ENCODE results near the gene ADCK1.
"Not testable (repeated sequence)": the region's sequence is repeated elsewhere in the genome, so short reads cannot be mapped to it uniquely, and the experiment has no call there.

Gene ADCK1

GRCh38 chr14:77799863-77800730 is at the start of gene ADCK1:
TSS of gene ADCK1 (plus strand) at chr14:77800109. CDS start at chr14:77818979, 18,870 bp downstream.
- DNase-seq (ENCODE audit: low read depth in 3 of 3): peak; percentile 76 to 85 (median 79)

GRCh38 chr14:77752266-77752665 is 47.6 kb upstream of the ADCK1 start:
- no peak for DNase-seq (ENCODE audit: low read depth in 3 of 3)

GRCh38 chr14:77752799-77753516 is 47.0 kb upstream of the ADCK1 start:
- DNase-seq (ENCODE audit: low read depth in 3 of 3): no peak

GRCh38 chr14:77760381-77761204 is 39.3 kb upstream of the ADCK1 start, which contains the start of gene SNW1:
TSS of gene SNW1 (minus strand) at chr14:77761156. CDS start at chr14:77761127, 29 bp downstream.
- DNase-seq (ENCODE audit: low read depth in 3 of 3): peak; percentile 81 to 89 (median 81)

- DNase-seq (ENCODE audit: low read depth in 3 of 3): no peak
These were observed 38.5 kb upstream of the ADCK1 start for GRCh38 chr14:77761205-77761931.

- DNase-seq (ENCODE audit: low read depth in 3 of 3): no peak
These were observed 36.6 kb upstream of the ADCK1 start for GRCh38 chr14:77763316-77763715.

GRCh38 chr14:77763978-77764377 is 35.9 kb upstream of the ADCK1 start:
- no peak for DNase-seq (ENCODE audit: low read depth in 3 of 3)

- not testable (repeated sequence) for DNase-seq (ENCODE audit: low read depth in 3 of 3)
These were observed 31.4 kb upstream of the ADCK1 start for GRCh38 chr14:77768442-77769069.

GRCh38 chr14:77773966-77774365 is 25.9 kb upstream of the ADCK1 start:
- not testable (repeated sequence) for DNase-seq (ENCODE audit: low read depth in 3 of 3)

GRCh38 chr14:77782202-77782601 is 17.7 kb upstream of the ADCK1 start:
- no peak for DNase-seq (ENCODE audit: low read depth in 3 of 3)

GRCh38 chr14:77786148-77786547 is 13.8 kb upstream of the ADCK1 start:
- DNase-seq (ENCODE audit: low read depth in 3 of 3): no peak

- DNase-seq (ENCODE audit: low read depth in 3 of 3): no peak
These were observed 9.2 kb upstream of the ADCK1 start for GRCh38 chr14:77790566-77791224.

GRCh38 chr14:77791225-77791600 is 8.7 kb upstream of the ADCK1 start:
- no peak for DNase-seq (ENCODE audit: low read depth in 3 of 3)

- DNase-seq (ENCODE audit: low read depth in 3 of 3): not testable (repeated sequence)
These were observed 6.7 kb upstream of the ADCK1 start for GRCh38 chr14:77793255-77793654.

GRCh38 chr14:77794357-77794756 is 5.6 kb upstream of the ADCK1 start:
- no peak for DNase-seq (ENCODE audit: low read depth in 3 of 3)

- not testable (repeated sequence) for DNase-seq (ENCODE audit: low read depth in 3 of 3)
These were observed 453 bp upstream of the ADCK1 start for GRCh38 chr14:77799456-77799855.

- DNase-seq (ENCODE audit: low read depth in 3 of 3): no peak
These were observed 905 bp downstream of the ADCK1 start for GRCh38 chr14:77800814-77801213.

- DNase-seq (ENCODE audit: low read depth in 3 of 3): peak in 1 of 3 donors; percentile 34
These were observed 4.7 kb downstream of the ADCK1 start for GRCh38 chr14:77804592-77804991.

GRCh38 chr14:77805706-77806105 is 5.8 kb downstream of the ADCK1 start:
- DNase-seq (ENCODE audit: low read depth in 3 of 3): no peak

GRCh38 chr14:77808250-77808649 is 8.3 kb downstream of the ADCK1 start:
- DNase-seq (ENCODE audit: low read depth in 3 of 3): no peak
